Chondrocyte (in vitro differentiated cells): ENCODE results near the gene CAPN5. TPM values are rescaled to one million over a fixed set of nuclear protein-coding genes. Genes with fewer than 3 reads are reported as not detected.
A peak's percentile ranks its signal among the peaks of the same experiment; 100 is the strongest.
"Not testable (repeated sequence)": the region's sequence is repeated elsewhere in the genome, so short reads cannot be mapped to it uniquely, and the experiment has no call there.

Experiments used
- DNase-seq: peaks from one replicate; pipeline ENCODE4 v3.0.0; 2021; ENCODE audit warnings: mixed read lengths, low spot score
- H3K27ac Mint-ChIP-seq: one replicate; pipeline ENCODE4 v1.8.0; 2021; ENCODE audit warnings: mild to moderate bottlenecking, moderate library complexity, mixed read lengths; ENCODE audit not compliant: unreplicated experiment
- H3K27me3 Mint-ChIP-seq: 2 replicates; pipeline ENCODE4 v1.8.0; 2021; ENCODE audit warnings: low read depth, mixed read lengths
- H3K36me3 Mint-ChIP-seq: 2 replicates; pipeline ENCODE4 v1.8.0; 2021; ENCODE audit warnings: low read depth, mixed read lengths
- H3K4me1 Mint-ChIP-seq: 2 replicates; pipeline ENCODE4 v1.8.0; 2021; ENCODE audit warnings: low read depth, mild to moderate bottlenecking, mixed read lengths
- H3K4me3 Mint-ChIP-seq: one replicate; pipeline ENCODE4 v1.8.0; 2021; ENCODE audit warnings: mild to moderate bottlenecking, moderate library complexity, mixed read lengths; ENCODE audit not compliant: unreplicated experiment
- H3K9me3 Mint-ChIP-seq: 2 replicates; pipeline ENCODE4 v1.8.0; 2021; ENCODE audit warnings: low read depth, mixed read lengths
- CTCF ChIP-seq: fragments of 200-600 bp; sonication (generic); IDR thresholded peaks from 2 replicates; pipeline ENCODE4 v1.5.0; 2021; ENCODE audit warnings: antibody characterized with exemption, mild to moderate bottlenecking, moderate library complexity
- long read RNA-seq: library from polyadenylated mRNA; stranded (forward); transcript quantifications from one replicate; pipeline ENCODE4 v2.0.0, GENCODE V29; 2021
- total RNA-seq: library from RNA; stranded (reverse); gene quantifications from 3 replicates; pipeline ENCODE4 v1.2.1, GENCODE V29; 2021

CAPN5 gene
- total RNA-seq = 11.9 to 16.7 TPM (median 13.6 TPM) in 3 replicates
- long read RNA-seq, full-length matches to known transcripts = 23 of 25 reads
- long read RNA-seq, partial matches to known transcripts = 1 of 25 reads
- long read RNA-seq, other reads (novel, unspliced or antisense) = 1 of 25 reads

GRCh38 chr11:77066229-77067042 is at the start of gene CAPN5:
Gene CAPN5, plus strand, starts transcription at chr11:77066971. Its CDS starts 17,916 bp downstream, at chr11:77084887.
- no peaks in the 10 kb centered on the region for H3K36me3 Mint-ChIP-seq
- TF ChIP-seq CTCF = peak; percentile 65
- H3K4me1 Mint-ChIP-seq = peaks cover 9% of the 10 kb centered on the region
- H3K27me3 Mint-ChIP-seq = no peaks in the 10 kb centered on the region
- peak within 1 kb of the TSS; percentile 75 for H3K4me3 Mint-ChIP-seq
- peak; percentile 93 for DNase-seq
- H3K9me3 Mint-ChIP-seq = no peaks in the 10 kb centered on the region
- peak within 1 kb of the TSS; percentile 80 for H3K27ac Mint-ChIP-seq

- not testable (repeated sequence) for H3K4me3 Mint-ChIP-seq, H3K27me3 Mint-ChIP-seq, H3K27ac Mint-ChIP-seq, H3K9me3 Mint-ChIP-seq, DNase-seq
- Mint-ChIP-seq H3K4me1 (peaks cover 18% of the 10 kb centered on the region), H3K36me3 (peaks cover 13% of the 10 kb centered on the region)
Measured at GRCh38 chr11:77018396-77018924, 48.3 kb upstream of the CAPN5 start.

GRCh38 chr11:77019976-77020595 is 46.7 kb upstream of the CAPN5 start:
- H3K27me3 Mint-ChIP-seq = no peaks in the 10 kb centered on the region
- no peak for TF ChIP-seq CTCF

GRCh38 chr11:77020734-77021133 is 46.0 kb upstream of the CAPN5 start:
- H3K4me1 Mint-ChIP-seq = peaks cover 14% of the 10 kb centered on the region
- no peak for DNase-seq
- no peak for TF ChIP-seq CTCF
- H3K36me3 Mint-ChIP-seq = peaks cover 13% of the 10 kb centered on the region
- no peak overlapping the region for H3K27ac Mint-ChIP-seq
- H3K4me3 Mint-ChIP-seq = no peak overlapping the region
- H3K9me3 Mint-ChIP-seq = no peaks in the 10 kb centered on the region
- no peaks in the 10 kb centered on the region for H3K27me3 Mint-ChIP-seq

More at GRCh38 chr11:77019976-77020595, 46.7 kb upstream of the CAPN5 start:
- Mint-ChIP-seq H3K4me1 (peaks cover 18% of the 10 kb centered on the region), H3K36me3 (peaks cover 13% of the 10 kb centered on the region), H3K27ac (no peak overlapping the region), H3K4me3 (no peak overlapping the region), H3K9me3 (no peaks in the 10 kb centered on the region)
- no peak for DNase-seq

- peaks cover 8% of the 10 kb centered on the region for H3K4me1 Mint-ChIP-seq
- H3K27me3 Mint-ChIP-seq = peaks cover 5% of the 10 kb centered on the region
- H3K9me3 Mint-ChIP-seq = no peaks in the 10 kb centered on the region
- H3K4me3 Mint-ChIP-seq = no peak overlapping the region
- no peak for DNase-seq
- H3K36me3 Mint-ChIP-seq = peaks cover 5% of the 10 kb centered on the region
- TF ChIP-seq CTCF = no peak
- H3K27ac Mint-ChIP-seq = no peak overlapping the region
Measured at GRCh38 chr11:77024745-77025144, 42.0 kb upstream of the CAPN5 start.
